ENCODE measurements around the gene MAPK1IP1L.
"Not testable (repeated sequence)": the region's sequence is repeated elsewhere in the genome, so short reads cannot be mapped to it uniquely, and the experiment has no call there.

Gene MAPK1IP1L

DNA sequence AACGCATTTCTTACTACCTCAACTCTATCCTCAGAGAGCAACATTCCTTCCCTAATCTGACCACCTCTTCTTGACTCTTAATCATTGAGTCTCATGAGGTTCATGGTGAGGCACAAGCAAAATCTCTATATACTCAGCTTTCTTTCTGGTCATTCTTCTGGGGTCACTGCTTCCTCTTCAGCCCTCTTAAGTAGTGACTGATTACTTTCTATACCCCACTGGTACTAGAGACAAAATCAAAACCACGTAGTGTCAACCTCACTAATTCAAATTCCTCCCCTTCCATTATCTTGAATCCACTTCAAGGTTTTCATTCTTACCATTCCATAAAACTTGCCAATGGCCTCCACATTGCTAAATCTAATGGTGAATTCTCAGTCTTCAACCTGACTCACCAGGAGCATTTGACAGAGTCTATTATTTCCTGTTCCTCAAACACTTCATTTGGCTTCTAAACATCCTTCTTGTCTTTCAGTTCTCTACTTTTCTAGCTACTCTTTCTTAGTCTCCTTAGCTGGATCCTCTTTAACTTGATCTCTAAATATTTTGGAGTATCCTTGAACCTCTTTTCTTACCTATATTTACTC lies 31.4 kb upstream of the MAPK1IP1L start:
- Histone ChIP-seq H3K27me3 (ENCODE audit: insufficient read depth, poor library complexity, severe bottlenecking) (no peaks in the 10 kb centered on the region), H3K4me3 (replicated peaks; ENCODE audit: insufficient read depth, low read length) (no peak overlapping the region), H3K27ac (replicated peaks) (no peak overlapping the region)
- DNase-seq (ENCODE audit: low read depth in 1 of 2, low spot score in 1 of 2) = no peak
- TF ChIP-seq, protein P1, sequence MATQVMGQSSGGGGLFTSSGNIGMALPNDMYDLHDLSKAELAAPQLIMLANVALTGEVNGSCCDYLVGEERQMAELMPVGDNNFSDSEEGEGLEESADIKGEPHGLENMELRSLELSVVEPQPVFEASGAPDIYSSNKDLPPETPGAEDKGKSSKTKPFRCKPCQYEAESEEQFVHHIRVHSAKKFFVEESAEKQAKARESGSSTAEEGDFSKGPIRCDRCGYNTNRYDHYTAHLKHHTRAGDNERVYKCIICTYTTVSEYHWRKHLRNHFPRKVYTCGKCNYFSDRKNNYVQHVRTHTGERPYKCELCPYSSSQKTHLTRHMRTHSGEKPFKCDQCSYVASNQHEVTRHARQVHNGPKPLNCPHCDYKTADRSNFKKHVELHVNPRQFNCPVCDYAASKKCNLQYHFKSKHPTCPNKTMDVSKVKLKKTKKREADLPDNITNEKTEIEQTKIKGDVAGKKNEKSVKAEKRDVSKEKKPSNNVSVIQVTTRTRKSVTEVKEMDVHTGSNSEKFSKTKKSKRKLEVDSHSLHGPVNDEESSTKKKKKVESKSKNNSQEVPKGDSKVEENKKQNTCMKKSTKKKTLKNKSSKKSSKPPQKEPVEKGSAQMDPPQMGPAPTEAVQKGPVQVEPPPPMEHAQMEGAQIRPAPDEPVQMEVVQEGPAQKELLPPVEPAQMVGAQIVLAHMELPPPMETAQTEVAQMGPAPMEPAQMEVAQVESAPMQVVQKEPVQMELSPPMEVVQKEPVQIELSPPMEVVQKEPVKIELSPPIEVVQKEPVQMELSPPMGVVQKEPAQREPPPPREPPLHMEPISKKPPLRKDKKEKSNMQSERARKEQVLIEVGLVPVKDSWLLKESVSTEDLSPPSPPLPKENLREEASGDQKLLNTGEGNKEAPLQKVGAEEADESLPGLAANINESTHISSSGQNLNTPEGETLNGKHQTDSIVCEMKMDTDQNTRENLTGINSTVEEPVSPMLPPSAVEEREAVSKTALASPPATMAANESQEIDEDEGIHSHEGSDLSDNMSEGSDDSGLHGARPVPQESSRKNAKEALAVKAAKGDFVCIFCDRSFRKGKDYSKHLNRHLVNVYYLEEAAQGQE (IDR thresholded peaks at IDR 0.05; ENCODE audit: insufficient replicate concordance, low read depth) = no peak
- TF ChIP-seq SPI1 (IDR thresholded peaks at IDR 0.05; ENCODE audit: borderline replicate concordance, low read depth) (no peak), POLR2AphosphoS5 (IDR thresholded peaks at IDR 0.05; ENCODE audit: low read depth) (no peak), GABPA (IDR thresholded peaks at IDR 0.05; ENCODE audit: low read depth) (no peak)
- TF ChIP-seq, protein P2, sequence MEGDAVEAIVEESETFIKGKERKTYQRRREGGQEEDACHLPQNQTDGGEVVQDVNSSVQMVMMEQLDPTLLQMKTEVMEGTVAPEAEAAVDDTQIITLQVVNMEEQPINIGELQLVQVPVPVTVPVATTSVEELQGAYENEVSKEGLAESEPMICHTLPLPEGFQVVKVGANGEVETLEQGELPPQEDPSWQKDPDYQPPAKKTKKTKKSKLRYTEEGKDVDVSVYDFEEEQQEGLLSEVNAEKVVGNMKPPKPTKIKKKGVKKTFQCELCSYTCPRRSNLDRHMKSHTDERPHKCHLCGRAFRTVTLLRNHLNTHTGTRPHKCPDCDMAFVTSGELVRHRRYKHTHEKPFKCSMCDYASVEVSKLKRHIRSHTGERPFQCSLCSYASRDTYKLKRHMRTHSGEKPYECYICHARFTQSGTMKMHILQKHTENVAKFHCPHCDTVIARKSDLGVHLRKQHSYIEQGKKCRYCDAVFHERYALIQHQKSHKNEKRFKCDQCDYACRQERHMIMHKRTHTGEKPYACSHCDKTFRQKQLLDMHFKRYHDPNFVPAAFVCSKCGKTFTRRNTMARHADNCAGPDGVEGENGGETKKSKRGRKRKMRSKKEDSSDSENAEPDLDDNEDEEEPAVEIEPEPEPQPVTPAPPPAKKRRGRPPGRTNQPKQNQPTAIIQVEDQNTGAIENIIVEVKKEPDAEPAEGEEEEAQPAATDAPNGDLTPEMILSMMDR (IDR thresholded peaks at IDR 0.05; ENCODE audit: insufficient read depth, low read length) = no peak

DNA sequence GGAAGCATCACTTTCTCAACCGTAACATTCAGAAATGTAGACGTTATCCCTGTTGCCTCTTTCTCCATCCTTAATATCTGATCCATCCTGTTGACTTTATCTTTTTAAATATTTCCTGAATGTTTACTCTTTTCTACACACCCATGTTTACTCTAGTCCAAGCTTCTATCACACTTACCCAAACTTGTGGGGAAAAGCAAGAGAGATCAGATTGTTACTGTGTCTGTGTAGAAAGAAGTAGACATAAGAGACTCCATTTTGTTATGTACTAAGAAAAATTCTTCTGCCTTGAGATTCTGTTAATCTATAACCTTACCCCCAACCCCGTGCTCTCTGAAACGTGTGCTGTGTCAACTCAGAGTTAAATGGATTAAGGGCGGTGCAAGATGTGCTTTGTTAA lies 27.1 kb upstream of the MAPK1IP1L start:
- H3K27me3 ChIP-seq (ENCODE audit: insufficient read depth, poor library complexity, severe bottlenecking); DNase-seq (ENCODE audit: low read depth in 1 of 2, low spot score in 1 of 2); H3K4me3 ChIP-seq (replicated peaks; ENCODE audit: insufficient read depth, low read length); H3K27ac ChIP-seq (replicated peaks): not testable (repeated sequence)

DNA sequence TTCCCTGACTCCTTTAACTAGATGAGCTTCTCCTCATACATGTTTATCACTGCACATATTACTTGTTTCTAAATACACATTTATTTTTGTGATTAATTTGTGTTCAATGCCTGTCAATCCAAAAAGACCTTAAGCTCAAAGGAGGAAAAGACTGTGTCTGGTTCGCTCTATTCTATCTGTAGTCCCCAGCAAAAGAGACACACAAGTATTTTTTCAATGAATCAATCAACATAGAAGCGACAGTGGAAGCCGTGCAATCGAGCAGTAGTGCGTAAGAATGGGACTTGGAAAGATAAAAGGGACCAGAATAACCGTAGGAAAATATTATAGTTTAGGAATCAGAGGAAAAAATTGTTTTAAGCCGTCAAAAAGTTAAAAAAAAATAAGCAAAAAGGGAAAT lies 25.5 kb upstream of the MAPK1IP1L start:
- no peak for DNase-seq (ENCODE audit: low read depth in 1 of 2, low spot score in 1 of 2)
- TF ChIP-seq SPI1 (IDR thresholded peaks at IDR 0.05; ENCODE audit: borderline replicate concordance, low read depth) (no peak), GABPA (IDR thresholded peaks at IDR 0.05; ENCODE audit: low read depth) (no peak), POLR2AphosphoS5 (IDR thresholded peaks at IDR 0.05; ENCODE audit: low read depth) (no peak)
- TF ChIP-seq, protein P1 (IDR thresholded peaks at IDR 0.05; ENCODE audit: insufficient replicate concordance, low read depth) = no peak
- TF ChIP-seq, protein P2 (IDR thresholded peaks at IDR 0.05; ENCODE audit: insufficient read depth, low read length) = no peak
- H3K27ac ChIP-seq (replicated peaks) = peak overlapping the region; percentile 82
- H3K4me3 ChIP-seq (replicated peaks; ENCODE audit: insufficient read depth, low read length) = peak overlapping the region; percentile 66
- H3K27me3 ChIP-seq (ENCODE audit: insufficient read depth, poor library complexity, severe bottlenecking) = no peaks in the 10 kb centered on the region

- DNase-seq (ENCODE audit: low read depth in 1 of 2, low spot score in 1 of 2) = no peak
- Histone ChIP-seq H3K27ac (replicated peaks) (peak overlapping the region; percentile 82), H3K27me3 (ENCODE audit: insufficient read depth, poor library complexity, severe bottlenecking) (no peaks in the 10 kb centered on the region), H3K4me3 (replicated peaks; ENCODE audit: insufficient read depth, low read length) (peak overlapping the region; percentile 66)
- TF ChIP-seq POLR2AphosphoS5 (IDR thresholded peaks at IDR 0.05; ENCODE audit: low read depth) (no peak), SPI1 (IDR thresholded peaks at IDR 0.05; ENCODE audit: borderline replicate concordance, low read depth) (no peak), GABPA (IDR thresholded peaks at IDR 0.05; ENCODE audit: low read depth) (no peak)
- TF ChIP-seq, protein P1 (IDR thresholded peaks at IDR 0.05; ENCODE audit: insufficient replicate concordance, low read depth) = no peak
- TF ChIP-seq, protein P2 (IDR thresholded peaks at IDR 0.05; ENCODE audit: insufficient read depth, low read length) = no peak
Observed at GRCh38 chr14:55026441-55026792, 25.0 kb upstream of the MAPK1IP1L start.
